H1 (cell line): ENCODE data around the gene AGR3. TPM values are rescaled to one million over a fixed set of nuclear protein-coding genes. Genes with fewer than 3 reads are reported as not detected.

ENCODE experiments used
- CTCF ChIA-PET: fragments of 300-600 bp; sonication (Branson Sonifier 250); formaldehyde crosslinking; loops from one replicate; lab custom pipeline; 2021; ENCODE audit not compliant: partially characterized antibody; lab: Charles Lee
- POLR2A ChIA-PET: fragments of 300-600 bp; sonication (Branson Sonifier 250); formaldehyde crosslinking; loops from one replicate; lab custom pipeline; 2021; ENCODE audit warnings: inconsistent platforms; ENCODE audit not compliant: partially characterized antibody; lab: Charles Lee
- DNase-seq, 2 experiments: peaks; one replicate each; pipeline versions ENCODE4 v3.0.0 to v3.0.0-alpha.2; 2010 to 2022; ENCODE audit warnings: low spot score in 2 of 2, low read depth in 1 of 2, mixed read lengths in 1 of 2
- FAIRE-seq: peaks from 2 replicates; lab custom pipeline; 2011; peaks lifted over from hg19 to GRCh38; lab: Jason Lieb, UNC
- H2AFZ ChIP-seq: 2 replicates; pipeline ENCODE4 v1.8.1; 2012; ENCODE audit warnings: low read length, inconsistent platforms
- H2AK5ac ChIP-seq: 2 replicates; pipeline ENCODE4 v1.6.1; 2013; ENCODE audit warnings: low read depth, low read length
- H2BK120ac ChIP-seq: replicated peaks from 2 replicates; pipeline ENCODE3; 2013; ENCODE audit warnings: low read depth, low read length, inconsistent platforms
- H2BK12ac ChIP-seq: 2 replicates; pipeline ENCODE4 v1.6.1; 2013; ENCODE audit warnings: low read depth, low read length
- H2BK15ac ChIP-seq: 2 replicates; pipeline ENCODE4 v1.6.1; 2013; ENCODE audit warnings: low read length
- H2BK20ac ChIP-seq: 2 replicates; pipeline ENCODE4 v1.6.1; 2013; ENCODE audit warnings: low read length
- H2BK5ac ChIP-seq: 2 replicates; pipeline ENCODE4 v1.6.1; 2013; ENCODE audit warnings: low read depth, low read length
- H3K14ac ChIP-seq: 2 replicates; pipeline ENCODE4 v1.6.1; 2013; ENCODE audit warnings: inconsistent platforms; ENCODE audit not compliant: insufficient read length
- H3K18ac ChIP-seq: 2 replicates; pipeline ENCODE4 v1.6.1; 2013; ENCODE audit warnings: low read length; ENCODE audit errors: extremely low read depth
- H3K23ac ChIP-seq: 2 replicates; pipeline ENCODE4 v1.6.1; 2013; ENCODE audit warnings: inconsistent platforms; ENCODE audit not compliant: insufficient read length
- H3K23me2 ChIP-seq: 2 replicates; pipeline ENCODE4 v1.6.1; 2013; ENCODE audit warnings: low read depth, low read length
- H3K27ac ChIP-seq: 2 replicates; pipeline ENCODE4 v1.6.1; 2011; ENCODE audit warnings: low read depth, low read length, inconsistent platforms
- H3K27me3 ChIP-seq, 4 experiments: replicated peaks in 1 of 4; 1 replicate in 1 of 4; 2 replicates in 3 of 4; pipeline versions ENCODE4 v1.6.1 to v1.8.1; 2011 to 2013; ENCODE audit warnings: low read length in 3 of 4, mild to moderate bottlenecking in 3 of 4, inconsistent platforms in 2 of 4, mixed read lengths in 2 of 4, moderate library complexity in 1 of 4; ENCODE audit not compliant: control insufficient read depth in 3 of 4, insufficient read depth in 3 of 4; ENCODE audit errors: extremely low read depth in 1 of 4
- H3K36me3 ChIP-seq, 4 experiments: 2 replicates each; pipeline versions ENCODE4 v1.6.1 to v1.8.1; 2011 to 2013; ENCODE audit warnings: mild to moderate bottlenecking in 4 of 4, low read length in 3 of 4, moderate library complexity in 2 of 4, control low read depth in 1 of 4, inconsistent platforms in 1 of 4; ENCODE audit not compliant: insufficient read depth in 4 of 4, control insufficient read depth in 2 of 4
- H3K4ac ChIP-seq: replicated peaks from 2 replicates; pipeline ENCODE3; 2013; ENCODE audit warnings: low read length, low read depth, mixed read lengths, inconsistent platforms; ENCODE audit not compliant: insufficient read length
- H3K4me1 ChIP-seq, 4 experiments: replicated peaks in 1 of 4; 1 replicate in 1 of 4; 2 replicates in 3 of 4; pipeline versions ENCODE4 v1.6.1 to v1.8.1; 2011 to 2013; ENCODE audit warnings: low read length in 3 of 4, inconsistent platforms in 2 of 4, mixed read lengths in 1 of 4; ENCODE audit not compliant: insufficient read depth in 4 of 4, control insufficient read depth in 3 of 4
- H3K4me2 ChIP-seq, 2 experiments: 2 replicates each; pipeline versions ENCODE4 v1.6.1 to v1.8.1; 2011 to 2013; ENCODE audit warnings: low read depth in 2 of 2, low read length in 2 of 2, control low read depth in 1 of 2, inconsistent platforms in 1 of 2, mild to moderate bottlenecking in 1 of 2; ENCODE audit not compliant: insufficient read depth in 1 of 2
- H3K4me3 ChIP-seq, 4 experiments: fragments of 200-600, 300-600 bp in 1 of 4; sonication (generic), shearing (Covaris generic), sonication (Bioruptor Twin) in 1 of 4; 2 replicates each; pipeline versions ENCODE4 v1.5.1 to v1.8.1; 2011 to 2016; ENCODE audit warnings: low read length in 4 of 4, low read depth in 3 of 4, control low read depth in 2 of 4, inconsistent platforms in 2 of 4, mild to moderate bottlenecking in 2 of 4, mixed read lengths in 1 of 4, moderate library complexity in 1 of 4; ENCODE audit not compliant: insufficient read depth in 2 of 4; ENCODE audit errors: extremely low read depth in 1 of 4
- H3K56ac ChIP-seq: replicated peaks from 2 replicates; pipeline ENCODE3; 2013; ENCODE audit warnings: low read depth, mild to moderate bottlenecking, mixed read lengths, low read length, inconsistent platforms; ENCODE audit not compliant: insufficient read length
- H3K79me1 ChIP-seq: 2 replicates; pipeline ENCODE4 v1.6.1; 2013; ENCODE audit warnings: low read depth, low read length, control low read depth
- H3K79me2 ChIP-seq, 2 experiments: 2 replicates each; pipeline versions ENCODE4 v1.6.1 to v1.8.1; 2012 to 2013; ENCODE audit warnings: low read length in 2 of 2, mild to moderate bottlenecking in 2 of 2, inconsistent platforms in 1 of 2; ENCODE audit not compliant: insufficient read depth in 2 of 2, control insufficient read depth in 1 of 2
- H3K9ac ChIP-seq, 4 experiments: replicated peaks in 1 of 4; 1 replicate in 1 of 4; 2 replicates in 3 of 4; pipeline versions ENCODE4 v1.6.1 to v1.8.1; 2011 to 2013; ENCODE audit warnings: low read depth in 3 of 4, low read length in 3 of 4, control low read depth in 2 of 4, mild to moderate bottlenecking in 2 of 4, moderate library complexity in 2 of 4, inconsistent platforms in 1 of 4; ENCODE audit errors: extremely low read depth in 1 of 4
- H3K9me3 ChIP-seq, 2 experiments: 2 replicates each; pipeline versions ENCODE4 v1.6.1 to v1.8.1; 2012 to 2013; ENCODE audit warnings: mild to moderate bottlenecking in 2 of 2, moderate library complexity in 2 of 2, control low read depth in 1 of 2, inconsistent platforms in 1 of 2, low read depth in 1 of 2, low read length in 1 of 2, mixed read lengths in 1 of 2; ENCODE audit not compliant: insufficient read depth in 2 of 2
- H4K20me1 ChIP-seq, 2 experiments: replicated peaks in 1 of 2; 2 replicates each; pipeline versions ENCODE3 to v1.8.1; 2011 to 2013; ENCODE audit warnings: inconsistent platforms in 2 of 2, low read length in 2 of 2, mild to moderate bottlenecking in 1 of 2; ENCODE audit not compliant: insufficient read depth in 2 of 2, control insufficient read depth in 1 of 2
- H4K5ac ChIP-seq: 2 replicates; pipeline ENCODE4 v1.6.1; 2013; ENCODE audit warnings: low read length, low read depth, mixed read lengths, inconsistent platforms; ENCODE audit not compliant: insufficient read length
- H4K8ac ChIP-seq: 2 replicates; pipeline ENCODE4 v1.8.0; 2013; ENCODE audit warnings: mild to moderate bottlenecking, moderate library complexity, low read length, inconsistent platforms; ENCODE audit not compliant: insufficient read depth; ENCODE audit errors: extremely low read depth
- H4K91ac ChIP-seq: replicated peaks from 2 replicates; pipeline ENCODE3; 2013; ENCODE audit warnings: low read length, mixed read lengths, inconsistent platforms; ENCODE audit not compliant: insufficient read length
- JUN ChIP-seq: IDR thresholded peaks from 2 replicates; pipeline ENCODE4 v1.6.1; 2011; ENCODE audit warnings: low read depth, mild to moderate bottlenecking, improper control_type of control experiment, low read length
- WGBS, 2 experiments: shearing (Covaris generic) in 1 of 2; methylation state at CpG; one replicate each; pipeline versions ENCODE4 v1.1.6 to v1.1.7; 2013 to 2015; ENCODE audit warnings: low lambda C conversion rate in 2 of 2, mixed read lengths in 2 of 2, inconsistent platforms in 1 of 2, low coverage in 1 of 2, missing lambda C conversion rate in 1 of 2; ENCODE audit not compliant: insufficient replicate concordance in 2 of 2, insufficient coverage in 1 of 2, insufficient read length in 1 of 2; ENCODE audit errors: extremely low coverage in 1 of 2, missing lambda C conversion rate in 1 of 2; 5-methylcytosine and 5-hydroxymethylcytosine counted together
- polyA plus RNA-seq, 7 experiments: library from polyadenylated mRNA; depleted of rRNA in 3 of 7; stranded (reverse) in 5 of 7; unstranded in 2 of 7; fragments of >200 nt in 5 of 7; fragments of 200-250 nt in 2 of 7; gene quantifications; 1 replicate in 5 of 7; 2 replicates in 1 of 7; 4 replicates in 1 of 7; pipeline versions ENCODE4 v1.2.1 to v1.2.3, GENCODE V29; 2011 to 2013; ENCODE audit warnings: missing spikeins in 2 of 7, mixed read lengths in 2 of 7
- total RNA-seq: library from RNA; stranded (reverse); fragmentation: NEBNext Ultra II Directional; extraction: Animal tissue kit (Norgen Biotek cat#: 25700); gene quantifications from 2 replicates; pipeline ENCODE4 v1.2.1, GENCODE V29; 2021

The AGR3 gene
- total and polyA plus RNA-seq, 2 of the 8 experiments (the other 6 are each of a cell fraction or from before 2014, with no cell fraction given), result not detected

- Histone ChIP-seq H2BK15ac (no peak overlapping the region), H3K27ac (no peak overlapping the region), H3K79me1 (no peaks in the 10 kb centered on the region), H2BK12ac (no peak overlapping the region), H2BK20ac (no peak overlapping the region), H3K56ac (no peak overlapping the region), H3K27me3 (no peaks in the 10 kb centered on the region), H4K91ac (no peak overlapping the region), H3K4me2 (no peak overlapping the region), H2BK120ac (no peak overlapping the region), H4K8ac (no peak overlapping the region), H3K4me1 (no peaks in the 10 kb centered on the region), H3K18ac (no peak overlapping the region), H3K23me2 (no peaks in the 10 kb centered on the region), H2AFZ (no peak overlapping the region), H3K79me2 (no peaks in the 10 kb centered on the region), H3K9me3 (no peaks in the 10 kb centered on the region), H3K14ac (no peak overlapping the region), H2BK5ac (no peak overlapping the region), H3K23ac (no peak overlapping the region), H3K4me3 (no peak overlapping the region), H3K4ac (no peak overlapping the region), H4K5ac (no peak overlapping the region), H3K9ac (no peak overlapping the region), H2AK5ac (no peak overlapping the region), H3K36me3 (no peaks in the 10 kb centered on the region), H4K20me1 (no peaks in the 10 kb centered on the region)
- CTCF ChIA-PET, result interaction anchor here (1.2 to 1.3 kb wide), 2 partner anchors 12 to 17 kb away, joined by 3 to 4 read pairs; no protein-coding TSS in a partner anchor
- POLR2A ChIA-PET, result no interaction called here
- TF ChIP-seq JUN, result no peak
- WGBS, 2 experiments, result 91% methylated on average over 1 of the region's 1 CpG; no CpG with 5 or more reads in 1 of the 2 experiments
- FAIRE-seq (no peak), DNase-seq (no peak)
These were observed 2.6 kb downstream of the AGR3 start for GRCh38 chr7:16879181-16879580.
